Fibroblast of upper back skin (primary cell): ENCODE measurements around the gene DCTN4.

Experiments used
- DNase-seq: peaks from one replicate; pipeline ENCODE4 v3.0.0-alpha.2; 2013

The DCTN4 gene

GRCh38 chr5:150731669-150732242, 27.1 kb downstream of the DCTN4 start:
- DNase-seq: no peak

DNA sequence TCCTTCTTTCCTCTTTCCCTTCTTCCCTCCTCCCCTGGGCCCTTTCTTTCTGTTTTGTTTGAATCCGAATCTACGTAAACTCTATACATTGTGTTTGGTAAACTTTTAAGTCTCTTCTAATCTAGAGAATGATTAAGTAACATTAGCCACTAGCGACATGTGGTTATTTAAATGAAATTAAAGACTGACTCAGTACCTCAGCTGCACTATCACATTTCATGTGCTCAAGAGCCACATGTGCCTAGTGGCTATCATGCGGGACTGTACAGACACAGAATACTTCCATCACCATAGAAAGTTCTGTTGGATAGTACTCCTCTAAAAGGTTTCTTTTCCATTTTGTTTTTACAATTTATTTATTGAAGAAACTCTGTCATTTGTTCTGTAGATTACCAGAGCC, 29.0 kb downstream of the DCTN4 start:
- DNase-seq: no peak

DNA sequence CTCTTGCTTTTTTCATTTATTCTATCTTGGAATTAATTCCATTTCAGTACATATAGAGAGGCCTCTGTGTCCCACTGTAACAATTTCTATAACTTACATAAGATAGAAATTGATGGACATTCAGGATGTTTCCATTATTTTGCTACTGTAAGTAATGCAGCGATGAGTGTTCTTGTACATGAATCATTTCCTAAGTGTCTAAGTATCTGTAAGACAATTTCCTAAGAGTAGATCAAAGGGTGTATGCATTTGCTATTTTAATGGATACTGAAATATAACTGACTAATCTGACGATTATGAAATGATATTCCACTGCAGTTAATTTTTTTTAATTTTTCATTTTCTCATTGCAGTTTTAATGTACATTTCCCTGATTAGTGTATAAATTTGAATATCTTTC, 35.0 kb downstream of the DCTN4 start:
- no peak for DNase-seq

DNA sequence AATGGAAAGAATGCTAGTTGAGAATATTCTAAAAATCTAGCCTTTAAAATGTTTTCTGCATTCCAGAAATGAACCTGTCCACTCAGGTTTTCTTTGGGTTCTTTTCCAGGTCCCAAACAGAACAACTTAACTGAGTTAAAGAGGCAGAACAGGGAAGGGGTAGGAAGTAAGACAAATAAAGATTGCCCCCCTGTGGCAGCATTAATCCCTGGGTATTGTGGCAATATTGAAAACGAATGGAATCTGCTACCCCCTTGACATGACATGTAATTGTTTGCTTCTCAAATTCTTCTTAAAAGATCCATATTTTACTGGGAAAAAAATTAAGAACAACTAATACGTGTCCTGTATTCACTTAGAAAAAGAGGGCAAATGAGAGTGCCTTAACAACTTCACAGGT, 48.7 kb downstream of the DCTN4 start:
- peak; percentile 24 for DNase-seq

DNA sequence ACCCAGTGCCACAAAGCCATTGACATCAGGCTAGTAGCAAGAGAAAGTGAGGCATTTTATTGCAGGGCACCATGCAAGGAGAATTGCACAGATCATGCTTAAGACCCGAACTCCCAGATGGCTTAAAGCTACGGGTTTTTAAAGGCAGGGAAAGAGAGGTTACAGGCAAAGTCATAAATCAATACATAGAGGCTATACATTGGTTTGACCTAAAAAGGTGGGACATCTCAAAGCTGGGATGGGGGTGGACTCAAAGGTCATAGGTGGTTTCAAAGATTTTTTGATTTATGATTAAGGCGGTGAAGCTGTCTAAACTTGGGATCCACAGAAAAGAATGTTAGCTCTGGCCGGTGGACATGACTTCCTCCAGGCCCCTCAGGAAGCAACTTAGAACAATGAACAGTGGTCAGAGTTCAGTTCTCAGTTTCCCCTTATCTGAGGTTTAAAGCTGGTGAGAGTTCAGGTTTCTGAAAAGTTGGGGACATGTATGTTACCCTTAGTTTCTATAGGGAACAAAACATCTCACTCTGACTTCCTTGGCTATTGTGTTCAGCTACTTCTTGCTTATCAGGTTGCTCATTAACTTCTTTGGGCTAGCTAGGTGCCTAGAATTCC, 51.9 kb downstream of the DCTN4 start:
- DNase-seq: no peak

GRCh38 chr5:150703762-150704161, 55.1 kb downstream of the DCTN4 start:
- DNase-seq: no peak

GRCh38 chr5:150700594-150701377, 58.0 kb downstream of the DCTN4 start, which contains the start of gene RBM22:
Gene RBM22, minus strand, starts transcription at chr5:150701062. Its CDS starts 77 bp downstream, at chr5:150700985.
- DNase-seq: peak; percentile 88

DNA sequence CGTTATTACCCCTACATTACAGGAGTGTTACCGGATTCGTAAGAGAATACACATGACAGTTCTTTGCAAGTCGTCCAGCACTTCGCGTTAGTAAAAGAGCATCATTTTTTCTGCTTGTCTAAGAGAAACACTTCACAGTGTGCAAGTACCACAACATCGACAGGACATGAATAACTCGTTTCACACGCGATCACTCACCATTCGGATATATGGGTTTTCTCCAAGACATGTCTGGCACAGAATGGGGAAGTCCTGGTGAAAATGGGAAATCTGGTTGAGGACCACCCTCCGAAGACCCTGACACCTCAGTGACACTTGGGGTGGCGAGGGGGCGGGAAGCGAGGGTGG, 58.6 kb downstream of the DCTN4 start:
- DNase-seq: peak; percentile 4

GRCh38 chr5:150694612-150695011, 64.2 kb downstream of the DCTN4 start:
- peak; percentile 68 for DNase-seq

DNA sequence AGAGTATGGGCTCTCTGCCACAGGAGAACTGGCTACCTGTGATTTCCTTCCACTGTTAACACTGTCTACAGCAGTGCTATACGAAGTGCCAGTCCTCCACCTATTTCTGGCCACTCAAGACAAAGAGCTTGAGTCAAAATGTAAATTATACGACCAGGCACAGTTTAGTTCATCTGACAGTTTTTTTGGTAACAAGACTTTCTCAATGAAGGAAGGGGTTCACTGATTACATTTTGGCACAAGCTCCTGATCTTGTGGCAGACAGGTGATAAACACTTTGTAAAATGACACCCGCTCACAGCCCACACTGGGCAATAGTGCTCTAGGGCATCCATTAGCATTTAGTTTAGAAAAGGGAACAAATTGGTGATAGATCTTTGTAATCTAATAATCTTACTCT, 66.5 kb downstream of the DCTN4 start:
- no peak for DNase-seq

DNA sequence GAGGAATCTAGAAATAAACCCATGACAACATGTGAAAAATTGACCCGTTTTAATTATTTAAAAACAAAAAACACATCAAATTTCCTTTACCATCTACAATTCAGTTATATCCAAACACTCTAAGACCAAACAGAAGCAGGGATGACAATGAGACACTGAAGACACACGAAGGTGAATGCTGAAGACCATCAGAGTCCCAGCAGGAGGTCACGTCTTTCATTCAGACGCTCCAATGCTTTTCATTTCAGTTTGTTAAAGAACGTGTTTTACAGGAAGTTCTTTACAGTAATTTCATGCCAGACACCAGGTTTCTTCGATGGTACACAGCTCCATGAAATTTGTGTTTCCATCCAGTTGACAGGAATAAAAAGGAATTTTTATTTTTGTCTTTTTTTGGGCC, 68.1 kb downstream of the DCTN4 start:
- no peak for DNase-seq

- no peak for DNase-seq
These were observed 69.7 kb downstream of the DCTN4 start for GRCh38 chr5:150689120-150689519.

DNA sequence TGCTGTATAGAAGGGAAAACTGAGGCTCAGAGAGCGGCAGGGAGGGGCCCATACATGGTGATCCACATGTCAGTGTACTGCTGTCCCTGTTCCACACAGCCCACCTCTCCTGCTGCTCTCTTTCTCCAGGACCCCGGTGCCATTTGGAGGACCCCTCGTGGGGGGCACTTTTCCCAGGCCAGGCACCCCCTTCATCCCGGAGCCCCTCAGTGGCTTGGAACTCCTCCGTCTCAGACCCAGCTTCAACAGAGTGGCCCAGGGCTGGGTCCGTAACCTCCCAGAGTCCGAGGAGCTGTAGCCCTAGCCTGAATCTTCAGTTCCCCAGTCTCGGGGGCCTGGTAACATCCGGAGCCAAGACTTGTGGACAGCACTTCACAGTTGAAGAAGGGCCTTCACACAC, 82.2 kb downstream of the DCTN4 start:
- no peak for DNase-seq

DNA sequence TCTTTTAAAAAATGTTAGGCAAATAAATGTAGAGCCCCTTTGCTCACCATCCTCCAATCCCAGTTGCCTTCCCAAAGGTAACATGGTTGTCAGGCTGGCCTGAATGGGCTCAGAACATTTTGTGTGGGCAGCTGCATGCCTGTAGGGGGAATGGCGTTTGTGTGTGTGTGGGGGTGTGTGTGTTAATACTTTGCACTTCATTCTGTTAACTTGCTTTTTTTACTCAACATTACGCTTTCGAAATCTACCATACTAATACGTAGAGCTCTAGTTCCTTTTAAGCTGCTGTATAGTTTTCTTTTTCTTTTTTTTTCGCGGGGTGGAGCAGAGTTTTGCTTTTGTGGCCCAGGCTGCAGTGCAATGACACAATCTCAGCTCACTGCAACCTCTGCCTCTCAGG, 83.7 kb downstream of the DCTN4 start:
- DNase-seq: no peak

DNA sequence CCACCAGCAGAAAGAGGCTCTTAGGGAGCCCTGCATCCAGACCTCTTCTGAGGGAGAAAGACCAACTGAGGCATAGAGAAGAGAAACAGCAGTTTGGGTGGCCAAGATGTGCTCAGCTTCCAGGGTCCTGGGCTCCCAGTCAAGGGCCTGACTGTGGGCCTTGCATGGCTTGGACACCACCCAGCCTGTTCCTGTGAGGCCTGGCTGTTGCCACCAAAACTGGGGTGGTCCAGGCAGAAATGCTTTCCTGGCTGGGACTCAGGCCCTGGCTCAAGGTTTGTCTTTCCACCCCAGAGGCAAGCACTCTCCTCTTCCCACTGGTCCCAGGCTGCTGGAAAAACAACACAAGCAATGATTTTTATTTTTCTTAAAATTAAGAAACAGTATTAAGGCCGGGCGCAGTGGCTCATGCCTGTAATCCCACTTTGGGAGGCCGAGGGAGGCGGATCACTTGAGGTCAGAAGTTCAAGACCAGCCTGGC, 84.4 kb downstream of the DCTN4 start:
- no peak for DNase-seq

GRCh38 chr5:150672884-150673275, 85.9 kb downstream of the DCTN4 start:
- no peak for DNase-seq

DNA sequence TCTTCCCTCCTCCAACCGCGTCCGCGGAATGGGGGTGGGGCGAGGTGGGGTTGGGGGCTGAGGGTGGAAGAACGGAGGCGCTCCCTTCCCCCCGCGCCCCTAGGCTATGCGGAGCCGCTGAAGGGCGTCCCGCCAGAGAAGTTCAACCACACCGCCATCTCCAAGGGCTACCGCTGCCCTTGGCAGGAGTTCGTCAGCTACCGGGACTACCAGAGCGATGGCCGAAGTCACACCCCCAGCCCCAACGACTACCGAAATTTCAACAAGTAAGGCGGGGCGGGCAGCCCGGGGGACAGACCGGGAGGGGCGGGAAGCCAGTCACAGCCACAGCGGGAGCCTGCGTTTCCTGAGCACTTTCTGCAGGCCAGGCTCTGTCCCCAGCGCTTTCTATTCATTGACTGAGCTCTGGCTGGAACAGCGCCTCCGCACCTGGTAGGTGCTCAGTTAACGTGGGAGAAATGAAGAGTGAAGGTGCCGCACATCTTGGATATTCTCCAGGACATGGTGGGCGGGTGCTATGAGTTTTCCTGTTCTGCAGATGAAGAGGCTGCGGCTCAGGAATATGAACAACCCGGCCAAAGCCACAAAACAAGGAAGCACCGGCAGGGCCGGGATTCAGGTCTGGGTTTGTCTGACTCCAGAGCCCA, 86.5 kb downstream of the DCTN4 start:
- DNase-seq: peak; percentile 35

DNA sequence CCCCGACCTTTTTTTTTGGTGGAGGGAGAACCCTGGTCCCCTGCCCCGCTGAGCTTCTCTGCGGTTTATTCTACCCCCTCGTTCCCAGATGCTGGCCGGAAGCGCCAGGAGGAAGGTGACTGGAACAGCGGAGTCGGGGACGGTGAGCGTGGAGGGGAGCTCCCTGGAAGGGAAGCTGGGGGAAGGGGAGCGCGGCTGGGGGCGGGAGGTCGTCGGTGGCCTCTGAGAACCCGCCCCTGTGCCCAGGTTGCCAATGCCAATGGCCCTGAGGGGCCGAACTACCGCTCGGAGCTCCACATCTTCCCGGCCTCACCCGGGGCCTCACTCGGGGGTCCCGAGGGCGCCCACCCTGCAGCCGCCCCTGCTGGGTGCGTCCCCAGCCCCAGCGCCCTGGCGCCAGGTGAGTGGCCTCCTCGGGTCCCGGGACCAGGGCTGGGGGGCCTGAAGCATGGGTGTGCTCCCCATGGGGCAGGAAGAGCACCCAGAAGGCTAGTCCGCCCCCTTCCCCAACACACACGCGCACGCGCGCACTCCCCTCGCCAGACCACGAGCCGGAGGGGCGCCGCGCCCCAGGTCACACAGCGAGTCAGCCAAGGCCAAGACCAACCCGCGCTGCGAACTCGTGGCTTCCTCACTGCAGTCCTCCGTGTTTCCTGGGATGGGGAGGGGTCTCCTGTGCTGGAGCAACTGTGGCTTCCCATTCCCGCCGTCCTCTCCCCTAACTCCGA, 87.1 kb downstream of the DCTN4 start:
- no peak for DNase-seq

GRCh38 chr5:150670948-150671310, 87.9 kb downstream of the DCTN4 start:
- no peak for DNase-seq

GRCh38 chr5:150670275-150670947, 88.4 kb downstream of the DCTN4 start:
- no peak for DNase-seq

GRCh38 chr5:150665044-150665443, 93.8 kb downstream of the DCTN4 start:
- DNase-seq: peak; percentile 60

- no peak for DNase-seq
These were observed 94.9 kb downstream of the DCTN4 start for GRCh38 chr5:150663936-150664335.
